ENCODE results near the gene CDK5R1.

CDK5R1 gene

DNA sequence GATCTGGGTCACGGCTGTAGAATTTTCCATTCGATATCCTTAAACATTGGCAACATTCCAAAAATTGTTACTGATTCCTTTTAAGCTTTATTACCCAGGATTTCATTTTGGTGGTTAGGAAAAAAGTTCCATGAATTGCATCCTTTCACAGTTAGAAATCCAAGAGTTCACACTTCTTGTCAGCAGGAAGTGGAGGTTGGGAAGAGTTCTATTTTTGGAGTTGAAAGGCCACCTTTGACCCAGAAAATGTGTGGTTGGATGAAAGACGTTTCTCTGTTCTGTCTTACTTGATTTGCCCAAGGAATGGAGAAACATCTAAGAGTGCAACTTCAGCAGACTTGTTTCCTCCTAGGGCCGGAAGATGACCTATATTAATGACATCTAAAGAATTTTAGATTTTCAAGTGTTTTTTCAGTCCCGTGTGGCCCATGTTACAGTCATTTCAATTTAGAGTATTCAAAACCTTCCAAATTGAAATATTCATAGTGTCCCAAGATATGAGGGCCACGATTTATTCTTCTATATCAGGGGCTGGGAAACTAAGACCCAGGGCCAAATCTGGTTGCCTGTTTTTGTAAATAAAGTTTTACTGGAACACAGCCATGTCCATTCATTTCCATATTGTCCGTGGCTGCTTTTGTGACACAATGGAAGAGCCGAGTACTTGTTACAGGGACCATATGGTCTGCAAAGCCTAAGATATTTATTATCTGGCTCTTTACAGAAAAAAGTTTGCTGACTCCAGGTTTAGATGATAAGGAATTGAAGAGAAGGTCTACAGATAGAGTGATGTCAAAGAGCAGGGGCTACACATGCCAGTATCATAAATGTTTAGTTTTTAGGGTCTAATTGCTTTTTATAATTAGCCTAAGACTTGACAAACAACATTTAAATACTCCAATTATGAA lies 50.2 kb downstream of the CDK5R1 start:
- H3K9me3 ChIP-seq (ENCODE audit: control insufficient read depth, low read length): no peaks in the 10 kb centered on the region
- H3K4me3 ChIP-seq (ENCODE audit: low read length): peak overlapping the region; percentile 29
- peak; percentile 12 for DNase-seq (ENCODE audit: low read depth)
- peak overlapping the region; percentile 1 for H3K9ac ChIP-seq (ENCODE audit: low read length)
- H3K36me3 ChIP-seq (ENCODE audit: control insufficient read depth, insufficient read depth, low read length, severe bottlenecking): no peaks in the 10 kb centered on the region
- peaks cover 15% of the 10 kb centered on the region for H3K4me1 ChIP-seq (ENCODE audit: control insufficient read depth, insufficient read depth, low read length)
- H3K27me3 ChIP-seq (replicated peaks; ENCODE audit: control insufficient read depth, insufficient read depth, low read length): no peaks in the 10 kb centered on the region

Data from adipocyte (in vitro differentiated cells).